Testis (tissue), 3 donors: ENCODE data around the gene VAV1. TPM values are rescaled to one million over a fixed set of nuclear protein-coding genes. Genes with fewer than 3 reads are reported as not detected.
"Not testable (repeated sequence)": the region's sequence is repeated elsewhere in the genome, so short reads cannot be mapped to it uniquely, and the experiment has no call there.

ENCODE experiments used
- DNase-seq: peaks from one replicate; pipeline ENCODE4 v3.0.0-alpha.2; 2019
- H3K27ac ChIP-seq, 2 donors: fragments of 200-600 bp; sonication (generic); one replicate each; pipeline ENCODE4 v1.5.1; 2019
- H3K27me3 ChIP-seq: fragments of 200-600 bp; sonication (generic); one replicate; pipeline ENCODE4 v1.5.1; 2019
- H3K36me3 ChIP-seq: fragments of 200-600 bp; sonication (generic); one replicate; pipeline ENCODE4 v1.5.1; 2017; ENCODE audit warnings: low read depth; ENCODE audit errors: missing control alignments
- H3K4me1 ChIP-seq: fragments of 200-600 bp; sonication (generic); one replicate; pipeline ENCODE4 v1.5.1; 2019
- H3K4me3 ChIP-seq, 2 donors: fragments of 200-600 bp; sonication (generic); one replicate each; pipeline ENCODE4 v1.5.1; 2017 to 2019
- H3K9me3 ChIP-seq: fragments of 200-600 bp; sonication (generic); one replicate; pipeline ENCODE4 v1.5.1; 2017
- POLR2A ChIP-seq: fragments of 450-650 bp; IDR thresholded peaks from one replicate; pipeline ENCODE4 v1.6.1; 2017; ENCODE audit warnings: antibody characterized with exemption, mild to moderate bottlenecking, moderate library complexity
- WGBS, 2 donors: methylation state at CpG; one replicate each; pipeline ENCODE4 v1.1.5; 2018; 5-methylcytosine and 5-hydroxymethylcytosine counted together
- intact Hi-C: fragments of 100-400 bp; cut with DNase I; formaldehyde crosslinking; loops from one replicate; pipeline ENCODE4 v1.15.1; 2023; ENCODE audit warnings: low total_unique reads
- polyA plus RNA-seq: library from polyadenylated mRNA; stranded (reverse); fragments of 350-450 nt; fragmentation: Illumina TruSeq; extraction: RNeasy Lipid Tissue Mini Kit (QIAGEN cat#74804); gene quantifications from one replicate; pipeline ENCODE4 v1.2.3, GENCODE V29; 2014; ENCODE audit warnings: low read depth, low replicate concordance; ENCODE audit not compliant: insufficient read depth
- total RNA-seq, 2 donors: library from RNA; depleted of rRNA; stranded (reverse); fragments of >200 nt; gene quantifications; one replicate each; pipeline ENCODE4 v1.2.3, GENCODE V29; 2016
- TF ChIP-seq, protein P1 (sequence below), 3 experiments: fragments of 450-650 bp in 2 of 3; fragments of 200-600 bp in 1 of 3; sonication (generic) in 1 of 3; IDR thresholded peaks; one replicate each; pipeline ENCODE4 v1.5.1; 2016 to 2019; ENCODE audit warnings: antibody characterized with exemption in 3 of 3, mild to moderate bottlenecking in 2 of 3, moderate library complexity in 1 of 3

The VAV1 gene
- total and polyA plus RNA-seq, 3 donors from 2014 or later, result 1.1 to 8.9 (median 4.5) TPM

DNA sequence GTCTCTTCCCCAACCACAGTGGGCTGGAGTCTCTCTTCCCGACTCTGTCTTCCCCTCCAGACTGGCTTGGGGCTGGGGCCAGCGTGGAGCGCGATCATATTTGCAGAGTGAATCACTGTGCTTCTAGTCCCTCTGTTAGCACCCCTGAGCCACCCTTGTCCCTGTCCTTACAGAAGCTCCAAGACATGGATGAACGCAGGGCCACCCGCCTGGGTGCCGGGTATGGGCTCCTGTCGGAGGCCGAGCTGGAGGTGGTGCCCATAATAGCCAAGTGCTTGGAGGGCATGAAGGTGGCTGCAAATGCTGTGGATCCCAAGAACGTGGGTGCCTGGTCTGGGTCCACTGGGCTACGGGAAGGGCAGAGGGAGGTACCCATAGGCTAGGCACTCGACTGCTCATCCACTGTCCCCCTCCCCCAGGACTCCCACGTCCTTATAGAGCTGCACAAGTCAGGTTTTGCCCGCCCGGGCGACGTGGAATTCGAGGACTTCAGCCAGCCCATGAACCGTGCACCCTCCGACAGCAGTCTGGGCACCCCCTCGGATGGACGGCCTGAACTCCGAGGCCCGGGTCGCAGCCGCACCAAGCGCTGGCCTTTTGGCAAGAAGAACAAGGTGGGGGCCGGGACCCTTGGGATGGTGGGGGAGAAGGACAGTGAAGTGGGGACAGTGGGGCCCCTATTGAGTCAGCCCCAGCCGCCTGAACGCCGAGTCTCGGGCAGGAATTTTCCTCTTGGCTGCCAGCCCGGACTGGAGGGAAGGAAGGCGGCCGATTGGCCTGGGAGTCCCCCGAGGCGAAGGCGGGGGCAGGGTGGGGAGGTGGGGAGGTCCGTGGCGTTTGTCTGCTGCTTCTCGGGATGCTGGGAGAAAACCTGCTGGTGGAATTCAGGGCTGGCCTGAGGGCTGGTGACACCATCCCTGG is 27.9 kb upstream of the VAV1 start:
- peak overlapping the region; percentile 77 to 87 for H3K27ac ChIP-seq
- intact Hi-C loops, result no loop called here
- no peaks in the 10 kb centered on the region for H3K9me3 ChIP-seq
- H3K4me3 ChIP-seq, result no peak overlapping the region
- peaks cover 21% of the 10 kb centered on the region for H3K4me1 ChIP-seq
- no peaks in the 10 kb centered on the region for H3K36me3 ChIP-seq
- no peaks in the 10 kb centered on the region for H3K27me3 ChIP-seq
- TF ChIP-seq POLR2A, result no peak
- TF ChIP-seq, protein P1, sequence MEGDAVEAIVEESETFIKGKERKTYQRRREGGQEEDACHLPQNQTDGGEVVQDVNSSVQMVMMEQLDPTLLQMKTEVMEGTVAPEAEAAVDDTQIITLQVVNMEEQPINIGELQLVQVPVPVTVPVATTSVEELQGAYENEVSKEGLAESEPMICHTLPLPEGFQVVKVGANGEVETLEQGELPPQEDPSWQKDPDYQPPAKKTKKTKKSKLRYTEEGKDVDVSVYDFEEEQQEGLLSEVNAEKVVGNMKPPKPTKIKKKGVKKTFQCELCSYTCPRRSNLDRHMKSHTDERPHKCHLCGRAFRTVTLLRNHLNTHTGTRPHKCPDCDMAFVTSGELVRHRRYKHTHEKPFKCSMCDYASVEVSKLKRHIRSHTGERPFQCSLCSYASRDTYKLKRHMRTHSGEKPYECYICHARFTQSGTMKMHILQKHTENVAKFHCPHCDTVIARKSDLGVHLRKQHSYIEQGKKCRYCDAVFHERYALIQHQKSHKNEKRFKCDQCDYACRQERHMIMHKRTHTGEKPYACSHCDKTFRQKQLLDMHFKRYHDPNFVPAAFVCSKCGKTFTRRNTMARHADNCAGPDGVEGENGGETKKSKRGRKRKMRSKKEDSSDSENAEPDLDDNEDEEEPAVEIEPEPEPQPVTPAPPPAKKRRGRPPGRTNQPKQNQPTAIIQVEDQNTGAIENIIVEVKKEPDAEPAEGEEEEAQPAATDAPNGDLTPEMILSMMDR (IDR thresholded peaks at IDR 0.05), result no peak
- DNase-seq, result peak; percentile 91
- WGBS, 2 donors, result 31 to 43% methylated on average over 35 to 40 of the region's 41 CpGs

DNA sequence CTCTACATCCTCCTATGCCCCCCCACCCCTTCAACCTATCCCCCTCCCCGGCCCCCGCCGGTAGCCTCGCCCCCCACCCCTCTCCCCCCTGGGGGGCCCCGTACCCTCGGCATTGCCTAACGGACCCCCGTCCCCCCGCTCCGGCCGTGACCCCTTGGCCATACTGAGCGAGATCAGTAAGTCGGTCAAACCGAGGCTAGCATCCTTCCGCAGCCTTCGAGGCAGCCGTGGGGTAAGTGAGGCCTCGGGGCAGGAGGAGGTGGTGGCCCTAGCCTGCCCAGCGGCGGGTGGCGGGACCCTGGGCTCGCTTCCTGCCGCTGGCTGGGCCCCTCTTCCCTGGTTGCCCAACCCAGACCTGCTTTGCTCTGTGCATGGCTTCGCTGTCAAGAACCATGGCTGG is 26.5 kb upstream of the VAV1 start:
- H3K36me3 ChIP-seq, result no peaks in the 10 kb centered on the region
- WGBS, 2 donors, result 84 to 96% methylated on average over 7 to 18 of the region's 24 CpGs
- no peak overlapping the region for H3K27ac ChIP-seq

DNA sequence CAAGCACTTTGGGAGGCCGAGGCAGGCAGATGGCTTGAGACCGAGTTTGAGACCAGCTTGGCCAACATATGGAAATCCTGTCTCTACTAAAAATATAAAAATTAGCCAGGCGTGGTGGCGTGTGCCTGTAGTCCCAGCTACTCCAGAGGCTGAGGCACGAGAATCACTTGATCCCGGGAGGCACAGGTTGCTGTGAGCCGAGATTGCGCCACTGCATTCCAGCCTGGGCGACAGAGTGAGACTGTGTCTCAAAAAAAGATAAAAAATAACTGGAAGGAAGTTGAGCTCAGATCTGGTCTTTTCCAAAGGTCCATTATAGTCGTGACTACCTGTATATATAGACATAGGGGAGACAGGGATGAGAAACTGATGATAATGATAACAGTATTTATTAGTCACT is 24.0 kb upstream of the VAV1 start:
- H3K27ac ChIP-seq, H3K27me3 ChIP-seq, intact Hi-C loops, H3K4me3 ChIP-seq, DNase-seq, H3K9me3 ChIP-seq, H3K36me3 ChIP-seq: not testable (repeated sequence)
- 88 to 93% methylated on average over 10 of the region's 10 CpGs for WGBS, 2 donors
- H3K4me1 ChIP-seq, result peaks cover 29% of the 10 kb centered on the region

More for the DNA sequence above, 26.5 kb upstream of the VAV1 start:
- DNase-seq, result no peak
- Histone ChIP-seq H3K9me3 (no peaks in the 10 kb centered on the region), H3K4me3 (no peak overlapping the region), H3K4me1 (peaks cover 21% of the 10 kb centered on the region), H3K27me3 (no peaks in the 10 kb centered on the region)
- intact Hi-C loops, result no loop called here
- TF ChIP-seq, protein P1 (IDR thresholded peaks at IDR 0.05), result no peak
- TF ChIP-seq POLR2A, result no peak

DNA sequence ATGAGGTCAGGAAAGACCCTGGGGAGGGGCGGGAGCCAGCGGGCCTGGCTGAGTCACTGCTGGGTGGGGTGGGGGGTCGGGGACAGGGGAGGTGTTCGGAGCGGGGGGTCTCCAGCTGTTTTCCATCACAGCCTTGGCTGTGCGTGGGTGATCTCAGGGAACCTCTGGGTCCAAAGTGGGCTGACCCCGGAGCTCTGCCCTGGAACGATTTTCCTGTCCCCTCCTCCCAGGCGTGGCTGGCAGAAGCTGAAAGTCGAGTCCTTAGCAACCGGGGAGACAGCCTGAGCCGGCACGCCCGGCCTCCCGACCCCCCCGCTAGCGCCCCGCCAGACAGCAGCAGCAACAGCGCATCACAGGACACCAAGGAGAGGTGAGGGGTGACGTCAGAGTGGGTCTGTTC is 22.4 kb upstream of the VAV1 start:
- DNase-seq, result no peak
- WGBS, 2 donors, result 65 to 79% methylated on average over 2 to 17 of the region's 20 CpGs
- H3K27me3 ChIP-seq, result no peaks in the 10 kb centered on the region
- TF ChIP-seq, protein P1 (IDR thresholded peaks at IDR 0.05), result no peak
- TF ChIP-seq POLR2A, result no peak
- no peak overlapping the region for H3K27ac ChIP-seq
- peaks cover 15% of the 10 kb centered on the region for H3K4me1 ChIP-seq
- no peak overlapping the region for H3K4me3 ChIP-seq
- intact Hi-C loops, result no loop called here
- H3K9me3 ChIP-seq, result no peaks in the 10 kb centered on the region
- no peaks in the 10 kb centered on the region for H3K36me3 ChIP-seq

DNA sequence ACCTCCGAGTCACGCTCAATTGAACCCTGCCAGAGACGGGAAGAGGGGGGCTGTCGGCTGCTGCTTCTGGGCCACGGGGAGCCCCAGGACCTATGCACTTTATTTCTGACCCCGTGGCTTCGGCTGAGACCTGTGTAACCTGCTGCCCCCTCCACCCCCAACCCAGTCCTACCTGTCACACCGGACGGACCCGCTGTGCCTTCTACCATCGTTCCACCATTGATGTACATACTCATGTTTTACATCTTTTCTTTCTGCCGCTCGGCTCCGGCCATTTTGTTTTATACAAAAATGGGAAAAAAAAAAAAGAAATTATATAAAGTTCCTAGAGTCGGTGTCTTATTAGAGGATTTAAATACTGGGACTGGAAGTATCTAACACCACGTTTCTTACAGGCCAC is 21.3 kb upstream of the VAV1 start:
- Histone ChIP-seq H3K27me3 (no peaks in the 10 kb centered on the region), H3K36me3 (no peaks in the 10 kb centered on the region), H3K4me3 (no peak overlapping the region), H3K4me1 (peaks cover 9% of the 10 kb centered on the region), H3K27ac (no peak overlapping the region), H3K9me3 (no peaks in the 10 kb centered on the region)
- 92 to 94% methylated on average over 16 of the region's 16 CpGs for WGBS, 2 donors
- DNase-seq, result no peak
- intact Hi-C loops, result no loop called here
- TF ChIP-seq, protein P1 (IDR thresholded peaks at IDR 0.05), result no peak
- TF ChIP-seq POLR2A, result no peak
